HL-60 (cell line): ENCODE results near the gene ATP5PB.

Source experiments
- POLR2AphosphoS5 ChIP-seq: IDR thresholded peaks from 2 replicates; pipeline ENCODE4 v1.6.1; 2012; ENCODE audit warnings: low read depth
- TF ChIP-seq, protein P1 (sequence below): IDR thresholded peaks from one replicate; pipeline ENCODE4 v1.5.1; 2011; ENCODE audit warnings: low read length, control low read depth, inconsistent platforms; ENCODE audit not compliant: insufficient read depth

DNA sequence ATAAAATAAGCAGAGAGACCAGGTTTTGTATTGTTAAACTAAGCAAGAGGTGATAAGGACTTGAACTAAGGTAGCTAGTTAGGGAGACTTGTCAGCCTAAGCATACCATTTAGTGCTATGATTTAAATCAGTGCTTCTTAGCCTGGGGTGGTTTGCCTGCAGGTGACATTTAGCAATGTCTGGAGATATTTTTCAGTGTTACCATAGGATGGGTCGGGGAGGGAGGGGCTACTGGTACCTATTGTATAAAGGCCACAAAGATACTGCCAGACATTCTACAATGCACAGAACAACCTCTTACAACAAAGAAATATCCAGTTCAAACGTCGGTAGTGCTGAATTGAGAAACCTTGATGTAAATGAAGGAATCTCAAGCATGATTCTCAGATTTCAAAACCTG is 3.3 kb downstream of the ATP5PB start:
- TF ChIP-seq, protein P1, sequence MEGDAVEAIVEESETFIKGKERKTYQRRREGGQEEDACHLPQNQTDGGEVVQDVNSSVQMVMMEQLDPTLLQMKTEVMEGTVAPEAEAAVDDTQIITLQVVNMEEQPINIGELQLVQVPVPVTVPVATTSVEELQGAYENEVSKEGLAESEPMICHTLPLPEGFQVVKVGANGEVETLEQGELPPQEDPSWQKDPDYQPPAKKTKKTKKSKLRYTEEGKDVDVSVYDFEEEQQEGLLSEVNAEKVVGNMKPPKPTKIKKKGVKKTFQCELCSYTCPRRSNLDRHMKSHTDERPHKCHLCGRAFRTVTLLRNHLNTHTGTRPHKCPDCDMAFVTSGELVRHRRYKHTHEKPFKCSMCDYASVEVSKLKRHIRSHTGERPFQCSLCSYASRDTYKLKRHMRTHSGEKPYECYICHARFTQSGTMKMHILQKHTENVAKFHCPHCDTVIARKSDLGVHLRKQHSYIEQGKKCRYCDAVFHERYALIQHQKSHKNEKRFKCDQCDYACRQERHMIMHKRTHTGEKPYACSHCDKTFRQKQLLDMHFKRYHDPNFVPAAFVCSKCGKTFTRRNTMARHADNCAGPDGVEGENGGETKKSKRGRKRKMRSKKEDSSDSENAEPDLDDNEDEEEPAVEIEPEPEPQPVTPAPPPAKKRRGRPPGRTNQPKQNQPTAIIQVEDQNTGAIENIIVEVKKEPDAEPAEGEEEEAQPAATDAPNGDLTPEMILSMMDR: no peak
- TF ChIP-seq POLR2AphosphoS5: no peak
